Caco-2 (cell line): ENCODE results near the gene EMP3. TPM values are rescaled to one million over a fixed set of nuclear protein-coding genes. Genes with fewer than 3 reads are reported as not detected.

Source experiments
- BruUV-seq: library from RNA; stranded (reverse); fragments of 400-500 nt; replicated peaks from 2 replicates; lab custom pipeline; 2021; lab: Mats Ljungman, UMichigan
- CTCF ChIA-PET: fragments of 300-600 bp; sonication (Branson Sonifier 250); formaldehyde crosslinking; loops from one replicate; lab custom pipeline; 2022; ENCODE audit warnings: antibody characterized with exemption; lab: Charles Lee
- POLR2A ChIA-PET: fragments of 300-600 bp; sonication (Branson Sonifier 250); formaldehyde crosslinking; loops from one replicate; lab custom pipeline; 2022; ENCODE audit warnings: antibody characterized with exemption; lab: Charles Lee
- DNase-seq, 2 experiments: peaks; one replicate each; pipeline versions ENCODE4 v3.0.0 to v3.0.0-alpha.2; 2020 to 2022
- H3K27me3 ChIP-seq: replicated peaks from 2 replicates; pipeline ENCODE4 v1.6.0; 2011; ENCODE audit warnings: low read length; ENCODE audit not compliant: control insufficient read depth, insufficient read depth
- H3K36me3 ChIP-seq: 2 replicates; pipeline ENCODE4 v1.5.1; 2011; ENCODE audit warnings: low read length; ENCODE audit not compliant: control insufficient read depth, insufficient read depth
- H3K4me1 ChIP-seq: fragments of 250-450 bp; sonication (Bioruptor Pico); 2 replicates; pipeline ENCODE4 v1.5.1; 2020; ENCODE audit warnings: mild to moderate bottlenecking
- H3K4me3 ChIP-seq: 2 replicates; pipeline ENCODE4 v1.5.1; 2011; ENCODE audit warnings: low read depth, mild to moderate bottlenecking, control low read depth, low read length
- H3K9me3 ChIP-seq: fragments of 250-450 bp; sonication (Bioruptor Pico); 2 replicates; pipeline ENCODE4 v1.5.1; 2020; ENCODE audit warnings: mild to moderate bottlenecking, moderate library complexity
- H3K27ac Mint-ChIP-seq: one replicate; pipeline ENCODE4 v1.8.0; 2022; ENCODE audit warnings: mixed read lengths; ENCODE audit not compliant: unreplicated experiment
- H3K27me3 Mint-ChIP-seq: one replicate; pipeline ENCODE4 v1.8.0; 2022; ENCODE audit warnings: mixed read lengths; ENCODE audit not compliant: insufficient read depth, unreplicated experiment
- H3K36me3 Mint-ChIP-seq: one replicate; pipeline ENCODE4 v1.8.0; 2022; ENCODE audit warnings: mild to moderate bottlenecking, mixed read lengths; ENCODE audit not compliant: insufficient read depth, unreplicated experiment
- H3K4me1 Mint-ChIP-seq: one replicate; pipeline ENCODE4 v1.8.0; 2022; ENCODE audit warnings: low read depth, mixed read lengths; ENCODE audit not compliant: unreplicated experiment
- H3K4me3 Mint-ChIP-seq: one replicate; pipeline ENCODE4 v1.8.0; 2022; ENCODE audit warnings: mild to moderate bottlenecking, moderate library complexity, mixed read lengths; ENCODE audit not compliant: unreplicated experiment
- H3K9me3 Mint-ChIP-seq: one replicate; pipeline ENCODE4 v1.8.0; 2022; ENCODE audit warnings: mixed read lengths; ENCODE audit not compliant: unreplicated experiment
- CTCF ChIP-seq, 2 experiments: fragments of 200-600 bp in 1 of 2; IDR thresholded peaks; 1 replicate in 1 of 2; 2 replicates in 1 of 2; pipeline versions ENCODE4 v1.5.1 to v1.8.0; 2011 to 2022; ENCODE audit warnings: antibody characterized with exemption in 1 of 2, control low read depth in 1 of 2, inconsistent platforms in 1 of 2, low read depth in 1 of 2, low read length in 1 of 2, mild to moderate bottlenecking in 1 of 2, moderate library complexity in 1 of 2; ENCODE audit not compliant: insufficient read depth in 1 of 2, severe bottlenecking in 1 of 2, unreplicated experiment in 1 of 2
- intact Hi-C: fragments of 100-400 bp; cut with micrococcal nuclease; formaldehyde crosslinking; loops from one replicate; pipeline ENCODE4 v1.10.0; 2022; ENCODE audit not compliant: unreplicated experiment
- total RNA-seq: library from RNA; stranded (reverse); gene quantifications from 2 replicates; pipeline ENCODE4 v1.2.3, GENCODE V29; 2022

The EMP3 gene
- total RNA-seq, 1 experiment from 2014 or later = 6.8 TPM

GRCh38 chr19:48301886-48302599 lies 23.3 kb upstream of the EMP3 start:
- Mint-ChIP-seq H3K4me3 (no peak overlapping the region), H3K27me3 (no peaks in the 10 kb centered on the region), H3K36me3 (no peaks in the 10 kb centered on the region), H3K4me1 (peaks cover 6% of the 10 kb centered on the region), H3K9me3 (no peaks in the 10 kb centered on the region), H3K27ac (no peak overlapping the region)
- H3K4me1 ChIP-seq = no peaks in the 10 kb centered on the region
- DNase-seq = no peak
- no peaks in the 10 kb centered on the region for H3K27me3 ChIP-seq
- no peaks in the 10 kb centered on the region for H3K9me3 ChIP-seq
- POLR2A ChIA-PET = no interaction called here
- TF ChIP-seq CTCF (IDR thresholded peaks at IDR 0.05; ENCODE audit: insufficient read depth in 1 of 2, low read depth in 1 of 2, low read length in 1 of 2, severe bottlenecking in 1 of 2, unreplicated experiment in 1 of 2) = no peak
- CTCF ChIA-PET = no interaction called here
- no peak overlapping the region for H3K4me3 ChIP-seq
- no peaks in the 10 kb centered on the region for H3K36me3 ChIP-seq
- BruUV-seq = no TSS peak
- intact Hi-C loops = no loop called here

GRCh38 chr19:48302600-48302959 lies 22.8 kb upstream of the EMP3 start:
- Mint-ChIP-seq H3K4me1 (peaks cover 6% of the 10 kb centered on the region), H3K27me3 (no peaks in the 10 kb centered on the region), H3K4me3 (no peak overlapping the region), H3K36me3 (no peaks in the 10 kb centered on the region), H3K27ac (no peak overlapping the region), H3K9me3 (no peaks in the 10 kb centered on the region)
- no peak for TF ChIP-seq CTCF (IDR thresholded peaks at IDR 0.05; ENCODE audit: insufficient read depth in 1 of 2, low read depth in 1 of 2, low read length in 1 of 2, severe bottlenecking in 1 of 2, unreplicated experiment in 1 of 2)
- Histone ChIP-seq H3K4me1 (no peaks in the 10 kb centered on the region), H3K27me3 (no peaks in the 10 kb centered on the region), H3K9me3 (no peaks in the 10 kb centered on the region), H3K36me3 (no peaks in the 10 kb centered on the region), H3K4me3 (no peak overlapping the region)
- ChIA-PET POLR2A (no interaction called here), CTCF (no interaction called here)
- BruUV-seq = no TSS peak
- intact Hi-C loops = no loop called here
- no peak for DNase-seq

GRCh38 chr19:48303367-48303766 lies 22.0 kb upstream of the EMP3 start:
- no peaks in the 10 kb centered on the region for H3K36me3 Mint-ChIP-seq

More at GRCh38 chr19:48303367-48303766, 22.0 kb upstream of the EMP3 start:
- no peak overlapping the region for H3K4me3 ChIP-seq
- no TSS peak for BruUV-seq
- Mint-ChIP-seq H3K4me3 (no peak overlapping the region), H3K4me1 (peaks cover 6% of the 10 kb centered on the region), H3K27me3 (no peaks in the 10 kb centered on the region), H3K9me3 (no peaks in the 10 kb centered on the region), H3K27ac (no peak overlapping the region)
- no peaks in the 10 kb centered on the region for H3K27me3 ChIP-seq
- no peaks in the 10 kb centered on the region for H3K36me3 ChIP-seq
- POLR2A ChIA-PET = no interaction called here
- no peaks in the 10 kb centered on the region for H3K9me3 ChIP-seq
- TF ChIP-seq CTCF (IDR thresholded peaks at IDR 0.05; ENCODE audit: insufficient read depth in 1 of 2, low read depth in 1 of 2, low read length in 1 of 2, severe bottlenecking in 1 of 2, unreplicated experiment in 1 of 2) = no peak
- H3K4me1 ChIP-seq = no peaks in the 10 kb centered on the region
- CTCF ChIA-PET = interaction anchor here (1.0 kb wide), 1 partner anchor 34 kb away, joined by 3 read pairs; the partner anchor contains the start of gene ZNF114
- no peak for DNase-seq
- intact Hi-C loops = no loop called here
